Activated T-cell treated with anti-CD3 and anti-CD28 coated beads, Interleukin-2, amount 50 U/mL, for 1 hour (primary cell): ENCODE data around the gene MRPS2.
A peak's percentile ranks its signal among the peaks of the same experiment; 100 is the strongest.
"Not testable (repeated sequence)": the region's sequence is repeated elsewhere in the genome, so short reads cannot be mapped to it uniquely, and the experiment has no call there.

ENCODE experiments used
- DNase-seq: peaks from one replicate; pipeline ENCODE4 v3.0.0-alpha.2; 2020

The MRPS2 gene

GRCh38 chr9:135500525-135501260 lies at the start of gene MRPS2:
TSS of gene MRPS2 (plus strand) at chr9:135500682. CDS start at chr9:135500711, 29 bp downstream.
- DNase-seq = peak; percentile 88

GRCh38 chr9:135450956-135451355 lies 49.5 kb upstream of the MRPS2 start:
- DNase-seq = no peak

GRCh38 chr9:135451909-135452308 lies 48.6 kb upstream of the MRPS2 start:
- not testable (repeated sequence) for DNase-seq

DNA sequence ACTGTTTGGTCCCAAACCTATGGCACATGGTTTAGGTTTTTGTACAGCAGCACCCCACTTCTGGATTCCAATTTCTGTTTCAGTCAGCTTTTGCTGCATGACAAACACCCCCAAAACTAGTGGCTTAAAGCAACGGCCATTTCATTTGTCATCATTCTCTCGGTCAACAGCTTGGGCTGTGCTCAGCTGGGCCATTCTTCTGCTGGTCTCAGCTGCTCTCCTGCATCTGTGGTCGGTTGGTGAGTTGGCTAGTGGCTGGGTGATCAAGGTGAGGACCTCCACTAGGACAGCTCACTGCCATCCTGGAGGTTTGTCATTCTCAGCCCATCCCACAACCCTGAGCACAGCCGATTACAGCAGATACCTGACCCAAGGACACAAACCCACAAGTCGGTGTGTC lies 45.7 kb upstream of the MRPS2 start:
- no peak for DNase-seq

GRCh38 chr9:135455401-135456030 lies 45.0 kb upstream of the MRPS2 start:
- no peak for DNase-seq

DNA sequence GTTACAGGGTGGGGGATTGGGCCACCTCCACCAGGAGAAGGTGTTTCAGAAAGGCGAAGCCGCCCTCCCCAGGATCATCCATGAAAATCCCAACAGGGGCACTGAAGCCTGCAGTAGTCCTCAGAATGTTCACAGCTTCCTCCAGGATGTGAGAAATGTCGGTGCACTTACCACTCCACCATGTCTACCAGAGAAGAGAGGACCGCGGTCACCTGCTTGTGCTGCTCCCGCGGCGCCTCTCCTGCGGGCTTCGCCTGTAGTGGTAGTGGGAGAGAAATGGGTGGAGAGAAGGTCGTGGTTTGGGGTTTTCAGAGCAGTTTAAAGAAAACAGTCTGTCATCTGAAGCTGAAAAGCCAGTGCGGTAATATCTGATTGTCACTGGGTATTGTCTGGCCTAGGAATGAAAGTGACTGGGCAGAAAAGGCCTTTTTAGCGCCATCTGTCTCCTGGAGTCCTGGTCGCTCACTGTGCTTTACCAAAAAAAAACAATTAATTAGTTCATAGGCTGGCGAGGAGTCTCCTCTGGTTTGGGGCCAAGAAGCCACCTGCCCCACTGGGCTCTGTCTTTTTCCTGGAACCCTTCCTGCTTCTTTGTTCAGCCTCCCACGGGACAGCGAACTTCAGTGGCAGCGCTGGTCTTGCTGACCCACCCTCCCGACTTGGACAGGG lies 43.9 kb upstream of the MRPS2 start:
- no peak for DNase-seq

DNA sequence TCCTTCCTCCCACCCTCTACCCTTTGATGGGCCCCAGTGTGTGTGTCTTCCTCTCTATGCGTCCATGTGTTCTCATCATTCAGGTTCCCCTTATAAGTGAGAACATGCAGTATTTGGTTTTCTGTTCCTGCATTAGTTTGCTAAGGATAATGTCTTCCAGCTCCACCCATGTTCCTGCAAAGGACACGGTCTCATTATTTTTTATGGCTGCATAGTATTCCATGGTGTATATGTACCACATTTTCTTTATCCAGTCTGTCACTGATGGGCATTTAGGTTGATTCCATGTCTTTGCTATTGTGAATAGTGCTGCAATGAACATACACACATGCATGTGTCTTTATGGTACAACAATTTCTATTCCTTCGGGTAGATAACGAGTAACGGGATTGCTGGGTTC lies 42.0 kb upstream of the MRPS2 start:
- DNase-seq = not testable (repeated sequence)

DNA sequence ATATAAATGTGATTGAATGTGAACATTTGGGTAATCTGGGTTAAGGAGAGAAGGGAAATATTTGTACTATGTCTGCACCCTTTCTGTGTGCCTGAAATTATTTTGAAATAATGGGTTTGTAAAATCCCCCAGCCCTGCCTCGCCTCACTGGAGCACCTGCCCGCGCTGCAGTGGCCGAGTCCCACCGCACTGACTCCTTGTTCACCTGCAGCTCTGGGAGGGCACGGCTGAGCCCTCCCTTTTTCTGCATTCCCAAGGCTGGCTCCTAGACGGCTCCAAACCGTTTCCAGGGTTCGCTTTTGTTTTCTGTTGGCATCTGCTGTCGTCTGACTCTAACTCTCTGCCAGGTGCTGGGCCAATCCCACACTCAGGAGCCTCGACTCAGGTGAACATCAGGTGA lies 38.5 kb upstream of the MRPS2 start:
- DNase-seq = no peak

- no peak for DNase-seq
Observed at GRCh38 chr9:135463140-135463539, 37.3 kb upstream of the MRPS2 start.

GRCh38 chr9:135464181-135464580 lies 36.3 kb upstream of the MRPS2 start:
- DNase-seq = no peak

DNA sequence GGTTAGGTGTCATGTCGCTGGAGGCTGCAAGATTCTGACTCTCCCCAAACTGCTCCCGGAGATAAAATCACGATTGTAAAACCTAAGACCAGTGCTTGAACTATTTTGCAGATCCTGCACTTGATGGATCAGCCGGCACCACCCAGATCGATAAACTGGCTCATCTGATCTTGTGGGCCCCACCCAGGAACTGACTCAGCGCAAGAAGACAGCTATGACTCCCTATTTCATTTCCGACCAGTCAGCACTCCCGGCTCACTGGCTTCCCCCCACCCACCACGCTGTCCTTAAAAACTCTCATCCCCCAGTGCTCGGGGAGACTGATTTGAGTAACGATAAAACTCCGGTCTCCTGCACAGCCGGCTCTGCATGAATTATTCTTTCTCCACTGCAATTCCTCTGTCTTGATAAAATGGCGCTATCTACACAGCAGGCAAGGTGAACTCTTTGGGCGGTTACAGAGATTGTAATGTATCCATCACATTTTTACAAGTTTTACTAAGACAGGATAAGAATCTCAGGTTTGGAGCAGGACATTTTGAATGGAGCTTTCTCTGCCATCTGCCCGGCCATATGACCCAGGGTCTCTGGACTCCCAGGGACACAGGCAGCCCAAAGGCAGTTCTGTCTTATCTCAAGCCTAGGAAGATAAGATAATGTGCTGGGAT lies 31.5 kb upstream of the MRPS2 start:
- peak; percentile 32 for DNase-seq

DNA sequence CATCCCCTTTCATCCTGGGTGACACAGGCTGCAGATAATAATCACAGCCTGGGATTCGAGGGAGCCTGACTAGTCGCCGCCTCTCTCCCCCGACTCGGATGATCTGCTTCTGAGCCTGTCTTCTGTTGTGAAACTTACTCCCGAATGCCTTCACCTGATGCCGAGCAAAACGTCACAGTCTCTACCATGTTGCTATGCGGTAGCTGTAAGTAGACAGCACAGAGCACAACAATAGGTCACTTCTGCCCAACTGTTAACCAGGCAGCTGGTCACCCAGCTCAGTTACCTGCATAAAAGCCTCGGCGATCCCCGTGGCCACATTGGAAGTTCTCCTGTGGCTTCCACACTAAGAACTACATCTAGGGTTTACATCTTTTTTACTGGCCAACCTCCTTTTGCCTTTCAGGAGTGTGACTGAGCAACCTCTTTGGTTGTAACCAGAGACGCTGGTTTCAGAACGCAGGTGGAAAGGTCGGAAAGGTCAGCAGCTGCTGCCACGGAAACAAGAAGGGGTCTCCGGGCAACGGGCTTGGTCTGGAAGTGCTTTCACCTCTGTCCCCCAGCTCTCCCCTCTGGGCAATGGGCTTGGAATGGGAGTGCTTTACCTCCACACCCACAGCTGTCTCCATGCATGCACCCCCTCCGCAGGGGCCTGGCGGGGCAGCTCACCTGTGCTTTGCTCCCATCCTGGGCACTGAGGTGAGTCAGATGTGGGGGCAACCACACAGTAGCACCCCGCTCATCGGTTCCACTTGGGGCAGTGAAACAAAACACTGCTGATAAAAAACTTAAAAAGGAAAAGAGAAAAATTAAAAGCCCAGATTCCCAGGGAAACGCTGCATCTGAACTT lies 28.5 kb upstream of the MRPS2 start:
- DNase-seq = no peak

GRCh38 chr9:135473972-135474543 lies 26.4 kb upstream of the MRPS2 start:
- DNase-seq = no peak

DNA sequence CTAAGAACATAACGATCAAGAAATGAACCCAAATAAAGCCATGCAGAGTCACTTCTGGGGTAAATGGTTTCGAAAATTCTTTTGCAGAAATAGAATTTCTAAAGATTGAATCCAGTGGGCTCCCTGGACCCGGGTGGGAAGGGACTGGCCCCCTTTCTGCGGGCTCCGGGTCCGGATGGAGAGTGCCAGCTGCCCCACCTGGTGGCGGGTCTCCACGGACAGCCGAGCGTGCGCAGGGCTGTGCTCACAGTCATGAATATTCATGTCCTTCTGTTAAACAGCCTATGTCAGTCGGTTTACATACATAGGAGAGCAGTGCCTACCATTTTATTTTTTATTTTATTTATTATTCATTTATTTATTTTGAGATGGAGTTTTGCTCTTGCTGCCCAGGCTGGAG lies 25.6 kb upstream of the MRPS2 start:
- no peak for DNase-seq

DNA sequence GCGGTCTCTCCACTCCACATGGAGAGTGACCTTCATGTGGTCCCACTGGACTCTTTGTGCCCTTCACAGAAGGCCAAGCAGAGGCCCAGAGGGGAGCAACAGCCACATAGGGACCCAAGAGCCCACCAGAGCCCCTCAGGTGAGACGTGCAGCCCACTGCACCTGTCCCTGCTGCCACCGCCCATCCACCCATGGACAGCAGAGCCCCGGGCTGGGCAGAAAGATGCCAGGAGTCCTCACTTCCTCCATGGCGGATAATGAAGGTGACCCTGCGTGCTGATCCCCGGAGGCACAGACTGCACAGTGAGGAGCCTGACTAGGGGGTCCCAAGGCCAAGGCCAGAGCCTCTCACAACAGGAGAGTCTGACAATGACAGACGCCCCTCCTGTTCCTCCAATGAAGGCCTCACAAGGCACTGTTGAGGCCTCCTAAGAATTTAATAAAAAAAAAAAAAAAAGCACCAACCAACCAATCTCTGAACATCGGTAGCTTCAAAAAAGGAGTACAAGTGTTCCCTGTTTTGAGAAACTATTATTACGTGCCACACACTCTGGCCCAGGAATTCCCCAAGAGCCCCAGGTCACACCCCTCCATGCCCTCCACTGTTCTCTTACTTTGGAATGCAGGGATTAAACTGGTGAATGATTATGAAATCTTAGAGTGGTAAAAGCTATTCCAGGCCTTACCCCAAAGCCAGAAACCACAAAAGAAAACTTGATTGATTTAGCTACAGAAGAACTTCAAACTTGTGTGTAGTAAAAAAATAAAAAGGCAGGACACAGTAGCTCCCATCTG lies 23.7 kb upstream of the MRPS2 start:
- no peak for DNase-seq

DNA sequence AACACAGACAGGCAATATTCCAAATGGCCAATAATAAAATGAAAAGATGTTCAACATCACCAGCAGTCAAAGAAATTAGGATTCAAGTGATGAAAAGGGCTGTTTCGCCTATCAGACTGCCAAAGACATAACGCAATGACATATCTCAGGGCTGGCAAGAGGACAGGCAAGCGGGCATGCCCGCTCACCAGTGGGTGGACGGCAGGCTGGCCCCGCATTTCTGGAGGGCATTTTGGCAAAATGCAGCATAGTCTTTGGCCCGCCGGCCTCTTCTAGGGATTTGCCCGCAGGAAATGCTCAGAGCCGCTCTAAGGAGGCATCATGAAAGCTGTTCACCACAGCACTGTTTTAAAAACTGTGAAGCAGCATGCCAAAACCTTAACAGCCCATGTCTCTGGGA lies 22.3 kb upstream of the MRPS2 start:
- DNase-seq = no peak

- peak; percentile 30 for DNase-seq
Observed at GRCh38 chr9:135478829-135479468, 21.5 kb upstream of the MRPS2 start.

GRCh38 chr9:135479469-135480052 lies 20.9 kb upstream of the MRPS2 start, which contains the start of gene PPP1R26:
TSS of gene PPP1R26 (plus strand) at chr9:135479782. CDS start at chr9:135484511, 4,729 bp downstream.
- DNase-seq = no peak

DNA sequence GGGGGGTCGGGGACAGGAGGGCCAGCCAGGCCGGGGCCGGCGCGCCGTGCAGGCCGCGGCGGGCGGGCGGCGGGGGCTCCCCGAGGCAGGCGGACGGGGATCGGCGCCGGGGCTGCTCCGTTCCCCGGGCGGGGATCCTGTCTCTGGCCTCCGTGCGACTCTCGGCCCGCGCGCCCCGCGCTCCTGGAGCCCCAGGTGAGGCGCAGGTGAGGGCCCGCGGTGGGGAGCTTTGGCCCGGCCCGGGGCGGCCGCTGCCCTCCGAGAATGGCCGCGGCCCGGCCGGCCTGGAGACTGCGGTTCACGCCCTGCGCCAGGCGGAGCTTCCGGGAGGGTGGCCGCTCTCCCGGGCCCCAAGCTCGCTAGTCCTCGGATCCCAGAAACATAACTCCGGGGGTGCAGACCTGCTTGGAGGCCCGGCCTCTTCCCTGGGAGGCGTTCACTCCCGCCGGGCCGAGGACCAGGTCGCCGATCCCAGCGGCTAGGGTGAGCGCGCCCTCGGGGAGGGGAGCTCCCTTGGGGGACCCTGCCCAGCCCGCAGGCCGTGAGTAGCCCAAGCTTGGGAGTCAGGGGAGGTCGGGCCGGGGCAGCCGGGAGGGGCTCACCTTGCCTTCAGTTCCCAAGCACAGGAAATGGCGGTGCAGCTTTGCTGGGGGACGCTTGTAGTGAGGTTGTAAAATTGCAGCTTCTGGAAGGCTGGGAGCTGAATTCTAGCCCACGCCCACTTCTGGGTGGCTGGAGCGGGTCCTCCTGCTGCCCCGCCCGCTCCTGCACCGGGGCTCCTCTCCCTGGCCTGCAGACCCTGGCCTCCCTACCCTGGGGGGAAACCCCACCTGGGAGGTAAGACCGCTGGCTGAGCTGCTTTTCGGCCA lies 20.2 kb upstream of the MRPS2 start:
- peak; percentile 41 for DNase-seq
